Common myeloid progenitor, CD34-positive (primary cell): Measurements from ENCODE around the gene CCND3. TPM values are rescaled to one million over a fixed set of nuclear protein-coding genes. Genes with fewer than 3 reads are reported as not detected.

Experiments
- CTCF ChIA-PET: fragments of 350-600 bp; sonication (Branson Sonifier 250); formaldehyde crosslinking; loops from one replicate; lab custom pipeline; 2021; ENCODE audit warnings: antibody characterized with exemption; lab: Charles Lee
- POLR2A ChIA-PET: fragments of 350-600 bp; sonication (Branson Sonifier 250); formaldehyde crosslinking; loops from one replicate; lab custom pipeline; 2021; ENCODE audit warnings: antibody characterized with exemption; lab: Charles Lee
- DNase-seq, 3 donors: peaks; one replicate each; pipeline versions ENCODE4 v3.0.0 to v3.0.0-alpha.2; 2013
- H3K27ac ChIP-seq, 2 experiments: 1 replicate in 1 of 2; 2 replicates in 1 of 2; pipeline ENCODE4 v1.7.0; 2013; ENCODE audit warnings: inconsistent platforms in 2 of 2, low read length in 2 of 2, mild to moderate bottlenecking in 2 of 2, low read depth in 1 of 2, moderate library complexity in 1 of 2; ENCODE audit not compliant: severe bottlenecking in 2 of 2, insufficient read depth in 1 of 2, poor library complexity in 1 of 2
- H3K27me3 ChIP-seq, 5 experiments: replicated peaks in 2 of 5; 1 replicate in 3 of 5; 2 replicates in 2 of 5; pipeline versions ENCODE4 v1.6.1 to v1.7.0; 2013; ENCODE audit warnings: low read length in 4 of 5, mild to moderate bottlenecking in 2 of 5, moderate library complexity in 2 of 5, inconsistent platforms in 1 of 5; ENCODE audit not compliant: insufficient read depth in 5 of 5, control insufficient read depth in 4 of 5
- H3K36me3 ChIP-seq, 4 experiments: 1 replicate in 2 of 4; 2 replicates in 2 of 4; pipeline versions ENCODE4 v1.6.1 to v1.7.0; 2013; ENCODE audit warnings: low read length in 3 of 4, control low read depth in 1 of 4, mild to moderate bottlenecking in 1 of 4; ENCODE audit not compliant: control insufficient read depth in 4 of 4, insufficient read depth in 4 of 4
- H3K4me1 ChIP-seq, 4 experiments: 1 replicate in 3 of 4; 2 replicates in 1 of 4; pipeline versions ENCODE4 v1.6.1 to v1.7.1; 2013; ENCODE audit warnings: low read length in 3 of 4, mild to moderate bottlenecking in 3 of 4, control low read depth in 1 of 4, inconsistent platforms in 1 of 4, moderate library complexity in 1 of 4; ENCODE audit not compliant: control insufficient read depth in 4 of 4, insufficient read depth in 4 of 4; ENCODE audit errors: control extremely low read depth in 1 of 4
- H3K4me3 ChIP-seq, 7 experiments: 1 replicate in 4 of 7; 2 replicates in 3 of 7; pipeline versions ENCODE4 v1.5.1 to v1.7.0; 2013; ENCODE audit warnings: mild to moderate bottlenecking in 7 of 7, low read length in 6 of 7, moderate library complexity in 6 of 7, inconsistent platforms in 2 of 7, low read depth in 2 of 7, control low read depth in 1 of 7; ENCODE audit not compliant: insufficient read depth in 4 of 7, control insufficient read depth in 1 of 7; ENCODE audit errors: extremely low read depth in 1 of 7
- H3K9me3 ChIP-seq, 5 experiments: 1 replicate in 4 of 5; 2 replicates in 1 of 5; pipeline versions ENCODE4 v1.6.1 to v1.7.1; 2013; ENCODE audit warnings: low read length in 4 of 5, mild to moderate bottlenecking in 2 of 5, inconsistent platforms in 1 of 5, low read depth in 1 of 5, moderate library complexity in 1 of 5; ENCODE audit not compliant: control insufficient read depth in 4 of 5, insufficient read depth in 2 of 5; ENCODE audit errors: control extremely low read depth in 1 of 5
- WGBS: methylation state at CpG from one replicate; pipeline ENCODE4 v1.1.5; 2013; ENCODE audit not compliant: insufficient coverage; 5-methylcytosine and 5-hydroxymethylcytosine counted together
- polyA plus RNA-seq: library from polyadenylated mRNA; unstranded; fragments of 120-200 nt; gene quantifications from one replicate; pipeline ENCODE4 v1.2.1, GENCODE V29; 2013

The CCND3 gene
- polyA plus RNA-seq, result 84.0 TPM

- H3K4me1 ChIP-seq, result peaks cover 30 to 58% (median 51%) of the 10 kb centered on the region in 4 experiments
- no peaks in the 10 kb centered on the region for H3K9me3 ChIP-seq
- H3K4me3 ChIP-seq, result peak within 1 kb of the TSS; percentile 53 to 92 (median 84)
- no peaks in the 10 kb centered on the region for H3K27me3 ChIP-seq
- ChIA-PET POLR2A (interaction anchor here (0.5 to 1.8 kb wide), 3 partner anchors 8 to 123 kb away, joined by 3 to 4 read pairs (median 3); partner anchors contain the start of gene TAF8), CTCF (interaction anchor here (0.9 to 14.6 kb wide), 6 partner anchors 9 to 103 kb away, joined by 3 to 180 read pairs (median 3); partner anchors contain the start of genes BYSL, MED20 and TAF8)
- whole genome bisulfite sequencing, result under 1% methylated on average over 73 of the region's 87 CpGs
- H3K36me3 ChIP-seq, result peaks cover 0 to 20% (median under 1%) of the 10 kb centered on the region in 4 experiments
- H3K27ac ChIP-seq, result peak within 1 kb of the TSS in 1 of 2 experiments; percentile 67
- DNase-seq, result peak; percentile 64 to 82 (median 76)
These were observed at the start of gene CCND3 for GRCh38 chr6:41941280-41942066. Gene CCND3 (minus strand): TSS chr6:41941808. CDS start chr6:41941649, 159 bp downstream.

GRCh38 chr6:41986339-41986738, 44.7 kb upstream of the CCND3 start:
- H3K27me3 ChIP-seq, result no peaks in the 10 kb centered on the region
- ChIA-PET POLR2A (no interaction called here), CTCF (no interaction called here)
- no peaks in the 10 kb centered on the region for H3K9me3 ChIP-seq
- no peak for DNase-seq
- peaks cover 0 to 5% (median 0%) of the 10 kb centered on the region in 4 experiments for H3K4me1 ChIP-seq
- no peak overlapping the region for H3K4me3 ChIP-seq
- WGBS, result no CpG with 5 or more reads among the region's 2 CpGs
- H3K27ac ChIP-seq, result no peak overlapping the region
- H3K36me3 ChIP-seq, result peaks cover 0 to 3% (median 0%) of the 10 kb centered on the region in 4 experiments

- ChIA-PET CTCF (no interaction called here), POLR2A (no interaction called here)
- Histone ChIP-seq H3K9me3 (no peaks in the 10 kb centered on the region), H3K4me1 (peaks cover 0 to 9% (median 5%) of the 10 kb centered on the region in 4 experiments), H3K27ac (no peak overlapping the region), H3K27me3 (no peaks in the 10 kb centered on the region), H3K36me3 (peaks cover 0 to 3% (median 0%) of the 10 kb centered on the region in 4 experiments), H3K4me3 (no peak overlapping the region)
- 100% methylated on average over 2 of the region's 4 CpGs for WGBS
- DNase-seq, result no peak
These were observed 43.0 kb upstream of the CCND3 start for GRCh38 chr6:41984623-41985022.

- H3K36me3 ChIP-seq, result peaks cover 0 to 2% (median 0%) of the 10 kb centered on the region in 4 experiments
- DNase-seq, result no peak
- POLR2A ChIA-PET, result no interaction called here
- H3K4me3 ChIP-seq, result no peak overlapping the region
- no peaks in the 10 kb centered on the region for H3K27me3 ChIP-seq
- WGBS, result 98% methylated on average over 6 of the region's 9 CpGs
- H3K4me1 ChIP-seq, result peaks cover 0 to 10% (median 3%) of the 10 kb centered on the region in 4 experiments
- no peaks in the 10 kb centered on the region for H3K9me3 ChIP-seq
- no peak overlapping the region for H3K27ac ChIP-seq
- CTCF ChIA-PET, result interaction anchor here (1.1 to 1.3 kb wide), 2 partner anchors 14 to 37 kb away, joined by 4 read pairs; no protein-coding TSS in a partner anchor
These were observed 35.3 kb upstream of the CCND3 start for GRCh38 chr6:41976794-41977484.

GRCh38 chr6:41975276-41975675, 33.7 kb upstream of the CCND3 start:
- POLR2A ChIA-PET, result no interaction called here
- CTCF ChIA-PET, result no interaction called here

GRCh38 chr6:41974281-41974825, 32.7 kb upstream of the CCND3 start:
- H3K4me1 ChIP-seq, result peaks cover 0 to 5% (median 4%) of the 10 kb centered on the region in 4 experiments
- H3K27me3 ChIP-seq, result no peaks in the 10 kb centered on the region
- WGBS, result 92% methylated on average over 2 of the region's 5 CpGs
- H3K36me3 ChIP-seq, result peaks cover 0 to 2% (median 0%) of the 10 kb centered on the region in 4 experiments
- H3K27ac ChIP-seq, result no peak overlapping the region
- POLR2A ChIA-PET, result no interaction called here
- H3K9me3 ChIP-seq, result no peaks in the 10 kb centered on the region
- no peak for DNase-seq
- CTCF ChIA-PET, result no interaction called here
- H3K4me3 ChIP-seq, result no peak overlapping the region

More at GRCh38 chr6:41975276-41975675, 33.7 kb upstream of the CCND3 start:
- H3K9me3 ChIP-seq, result no peaks in the 10 kb centered on the region
- H3K4me1 ChIP-seq, result peaks cover 3 to 12% (median 6%) of the 10 kb centered on the region in 4 experiments
- no peak overlapping the region for H3K27ac ChIP-seq
- H3K27me3 ChIP-seq, result no peaks in the 10 kb centered on the region
- no peak overlapping the region for H3K4me3 ChIP-seq
- no peak for DNase-seq
- WGBS, result 100% methylated on average over 2 of the region's 4 CpGs
- H3K36me3 ChIP-seq, result peaks cover 0 to 2% (median 0%) of the 10 kb centered on the region in 4 experiments
